ENCODE measurements around the gene ACSM6.

GRCh38 chr10:95247881-95248583 lies 54.0 kb downstream of the ACSM6 start:
- TF ChIP-seq CTCF (IDR thresholded peaks at IDR 0.05) (no peak), POLR2A (IDR thresholded peaks at IDR 0.05) (no peak)

Data from breast epithelium (tissue), 3 donors.